ENCODE results near the gene OLFML2A. TPM values are rescaled to one million over a fixed set of nuclear protein-coding genes. Genes with fewer than 3 reads are reported as not detected.
"Not testable (repeated sequence)": the region's sequence is repeated elsewhere in the genome, so short reads cannot be mapped to it uniquely, and the experiment has no call there.

OLFML2A gene
- total RNA-seq (ENCODE audit: insufficient read depth, low replicate concordance), result 9.6 TPM

GRCh38 chr9:124776954-124777648, at the start of gene OLFML2A:
Gene OLFML2A (plus strand): TSS chr9:124777133. CDS start chr9:124777271, 138 bp downstream.
- DNase-seq (ENCODE audit: low spot score), result peak; percentile 29

DNA sequence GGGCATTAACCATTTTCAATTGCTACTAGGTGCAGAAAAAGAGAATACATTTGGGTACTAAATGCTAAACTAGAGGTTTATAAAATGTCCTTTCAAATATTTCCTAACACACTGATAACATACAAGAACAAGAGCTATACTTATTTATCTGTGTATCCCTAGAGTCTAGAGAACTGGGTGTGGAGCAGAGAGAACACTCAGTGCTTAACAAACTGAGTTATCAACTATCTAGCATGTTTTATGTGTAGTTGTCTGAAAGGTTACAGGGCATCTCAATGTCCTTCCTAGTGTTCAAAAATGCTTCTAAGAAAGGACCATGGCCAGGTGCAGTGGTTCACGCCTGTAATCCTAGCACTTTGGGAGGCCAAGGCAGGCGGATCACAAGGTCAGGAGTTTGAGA, 46.2 kb upstream of the OLFML2A start:
- no peak for DNase-seq (ENCODE audit: low spot score)

DNA sequence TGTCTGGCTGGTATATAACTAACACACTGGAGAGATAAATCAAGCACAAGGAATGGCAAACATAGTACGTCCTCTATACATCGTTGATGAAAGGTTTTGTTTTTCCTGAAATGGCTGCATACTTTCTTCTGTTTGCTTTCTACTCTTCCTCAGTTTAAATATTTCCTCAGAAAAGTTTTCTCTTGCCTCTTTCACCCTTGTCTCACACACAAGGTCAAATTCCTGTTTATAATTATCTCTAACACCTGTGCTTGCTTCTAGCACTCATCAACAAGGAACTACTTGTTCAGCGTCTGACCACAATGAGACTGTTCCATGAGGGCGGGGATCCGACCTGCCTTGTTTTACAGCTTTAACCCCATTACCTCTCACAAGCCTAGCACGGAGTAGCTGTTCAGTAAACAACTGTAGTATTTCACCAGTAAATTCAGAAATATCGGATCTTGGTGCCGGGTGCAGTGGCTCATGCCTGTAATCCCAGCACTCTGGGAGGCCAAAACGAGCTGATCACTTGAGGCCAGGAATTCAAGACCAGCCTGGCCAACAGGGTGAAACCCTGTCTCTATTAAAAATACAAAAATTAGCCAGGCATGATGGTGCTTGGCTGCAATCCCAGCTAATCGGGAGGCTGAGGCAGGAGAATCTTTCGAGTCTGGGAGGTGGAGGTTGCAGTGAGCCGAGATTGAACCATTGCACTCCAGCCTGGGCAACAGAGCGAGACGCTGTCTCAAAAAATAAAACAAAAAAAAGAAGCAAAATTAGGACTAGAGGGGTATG, 42.8 kb upstream of the OLFML2A start:
- no peak for DNase-seq (ENCODE audit: low spot score)

- DNase-seq (ENCODE audit: low spot score), result not testable (repeated sequence)
Observed at GRCh38 chr9:124734741-124735083, 42.2 kb upstream of the OLFML2A start.

DNA sequence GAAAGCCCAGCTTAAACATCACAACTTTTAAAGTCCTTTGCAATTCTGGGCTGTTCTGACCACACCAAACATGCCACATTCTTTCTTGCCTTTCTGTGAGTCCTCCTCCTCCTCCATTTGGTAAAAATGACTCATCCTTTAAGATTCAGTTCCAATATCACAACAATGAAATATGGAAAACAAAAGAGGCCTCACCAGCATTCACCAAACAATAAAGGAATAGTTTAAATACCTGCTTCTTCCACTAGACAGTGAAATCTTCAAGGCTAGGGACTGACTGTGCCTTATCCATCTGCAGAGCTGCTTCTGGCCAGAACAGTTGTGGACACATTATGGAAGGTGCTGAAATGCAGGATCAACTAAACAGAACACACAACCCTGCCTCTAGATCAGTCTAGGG, 41.8 kb upstream of the OLFML2A start:
- DNase-seq (ENCODE audit: low spot score), result no peak

- not testable (repeated sequence) for DNase-seq (ENCODE audit: low spot score)
Observed at GRCh38 chr9:124738075-124738474, 38.9 kb upstream of the OLFML2A start.

- no peak for DNase-seq (ENCODE audit: low spot score)
Observed at GRCh38 chr9:124739360-124739759, 37.6 kb upstream of the OLFML2A start.

- DNase-seq (ENCODE audit: low spot score), result no peak
Observed at GRCh38 chr9:124741149-124741548, 35.8 kb upstream of the OLFML2A start.

DNA sequence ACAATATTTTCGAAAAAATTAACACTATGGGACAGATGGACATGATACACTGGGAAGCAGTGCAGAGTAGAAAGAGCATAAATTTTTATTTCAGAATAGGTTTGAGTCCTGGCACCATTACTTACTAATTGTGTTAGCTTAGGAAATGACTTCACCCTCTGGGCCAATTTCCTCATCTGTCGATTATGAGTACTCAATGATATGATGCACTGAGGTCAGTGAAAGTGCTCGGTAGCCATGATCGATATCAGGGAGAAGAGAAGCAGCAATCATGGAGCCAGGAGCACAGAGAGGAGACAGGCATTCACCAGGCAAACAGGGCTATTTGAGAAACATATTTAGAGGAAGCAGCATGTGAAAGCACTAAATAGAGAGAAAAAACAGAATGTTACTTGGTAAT, 35.3 kb upstream of the OLFML2A start:
- no peak for DNase-seq (ENCODE audit: low spot score)

DNA sequence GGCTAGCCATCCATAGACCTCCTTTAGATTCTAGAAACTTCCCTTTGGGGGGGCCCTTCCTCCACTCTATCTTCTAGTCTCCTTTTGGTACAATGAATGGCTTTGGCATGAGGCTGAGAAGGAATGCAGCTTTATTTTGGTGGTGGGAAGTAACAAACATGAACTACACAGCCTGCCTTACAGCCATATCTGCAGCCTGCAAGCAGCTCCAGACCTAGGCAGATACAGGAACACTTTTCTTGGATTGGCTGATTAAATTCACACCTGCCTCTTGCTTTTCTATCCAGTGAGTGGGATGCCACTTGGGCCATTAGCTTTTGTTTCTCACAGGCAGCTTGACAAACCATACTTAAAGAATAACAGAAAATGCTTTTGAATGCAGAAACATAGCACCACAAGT, 34.0 kb upstream of the OLFML2A start:
- no peak for DNase-seq (ENCODE audit: low spot score)

DNA sequence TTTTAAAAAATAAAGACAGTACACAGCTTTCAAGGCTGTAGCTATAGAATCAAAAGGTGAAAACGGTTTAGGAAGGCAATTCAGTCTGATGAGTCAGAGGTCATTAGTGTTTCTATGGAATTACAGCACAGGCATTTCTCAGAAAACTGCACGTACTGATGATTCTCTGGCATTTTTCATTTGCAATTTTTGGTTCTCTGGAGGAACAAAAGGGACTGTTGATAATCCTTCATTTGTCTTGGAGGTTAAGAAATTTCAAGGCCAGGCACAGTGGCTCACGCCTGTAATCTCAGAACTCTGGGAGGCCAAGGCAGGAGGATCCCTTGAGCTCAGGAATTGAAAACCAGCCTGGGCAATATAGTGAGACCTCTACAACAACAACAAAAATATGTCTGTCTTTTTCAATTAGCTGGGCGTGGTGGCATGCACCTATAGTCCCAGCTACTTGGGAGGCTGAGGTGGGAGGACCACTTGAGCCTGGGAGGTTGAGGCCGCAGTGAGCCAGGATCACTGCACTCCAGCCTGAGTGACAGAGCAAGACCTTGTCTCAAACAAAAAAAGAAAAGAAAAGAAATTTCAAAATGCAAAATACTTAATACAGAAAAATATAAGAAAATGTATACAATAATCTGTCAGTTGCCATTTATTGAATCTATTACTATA, 33.1 kb upstream of the OLFML2A start:
- DNase-seq (ENCODE audit: low spot score), result no peak

GRCh38 chr9:124747065-124747464, 29.9 kb upstream of the OLFML2A start:
- no peak for DNase-seq (ENCODE audit: low spot score)

GRCh38 chr9:124749284-124749683, 27.6 kb upstream of the OLFML2A start:
- no peak for DNase-seq (ENCODE audit: low spot score)

DNA sequence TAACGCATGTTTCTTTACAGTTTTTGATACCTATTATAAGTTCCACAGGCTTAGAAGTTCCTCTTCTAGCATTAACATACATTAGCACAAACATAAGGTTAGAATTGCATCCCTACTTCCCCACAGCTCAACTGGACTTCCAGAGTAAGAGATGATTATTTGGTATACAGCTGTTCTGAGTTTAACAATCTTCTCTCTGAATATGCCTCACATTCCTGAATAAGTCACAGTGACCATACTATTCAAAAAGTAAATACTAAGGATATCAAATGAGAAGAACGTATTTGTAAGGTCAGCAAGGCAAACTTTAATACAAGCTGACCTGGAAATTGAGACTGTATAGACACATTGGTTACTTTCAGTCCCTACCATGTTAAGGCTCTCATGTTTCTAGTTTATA, 27.2 kb upstream of the OLFML2A start:
- no peak for DNase-seq (ENCODE audit: low spot score)

DNA sequence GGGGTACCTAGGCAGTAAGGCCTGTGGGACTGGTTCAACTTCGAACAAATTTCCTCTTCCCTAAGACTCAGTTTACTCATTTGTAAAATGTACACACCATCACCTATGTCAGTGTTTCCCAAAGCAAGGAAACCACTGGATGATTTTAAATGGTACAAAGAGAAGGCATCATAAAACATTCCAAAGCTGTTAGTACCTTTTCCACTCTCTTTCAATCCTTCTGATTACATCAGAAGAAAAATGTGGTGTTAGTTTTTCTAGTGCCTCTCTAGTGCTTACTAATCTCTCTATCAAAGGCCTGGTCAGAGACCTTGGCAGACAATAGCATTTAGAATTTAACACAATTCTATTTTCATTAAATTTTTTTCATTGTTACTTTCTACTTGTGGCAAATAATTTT, 24.0 kb upstream of the OLFML2A start:
- DNase-seq (ENCODE audit: low spot score), result no peak

DNA sequence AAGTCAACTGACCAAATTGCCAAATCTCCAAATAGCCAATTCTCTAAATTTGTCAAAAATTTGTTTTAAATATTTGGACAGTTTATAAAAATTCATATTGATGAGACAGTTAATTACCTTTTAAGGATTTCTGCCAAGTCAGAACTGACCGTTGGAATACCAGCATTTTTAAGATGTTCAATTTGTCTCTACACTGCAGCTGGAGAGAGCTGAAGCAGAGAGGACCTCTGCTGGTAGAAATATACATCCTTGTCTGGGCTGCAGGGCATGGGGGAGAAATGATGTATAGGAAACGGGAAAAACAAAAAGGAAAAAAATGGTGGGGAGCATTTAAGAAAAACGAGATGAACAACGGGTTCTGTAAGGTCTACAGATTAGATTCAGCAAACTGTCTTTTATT, 22.6 kb upstream of the OLFML2A start:
- DNase-seq (ENCODE audit: low spot score), result peak; percentile 40

DNA sequence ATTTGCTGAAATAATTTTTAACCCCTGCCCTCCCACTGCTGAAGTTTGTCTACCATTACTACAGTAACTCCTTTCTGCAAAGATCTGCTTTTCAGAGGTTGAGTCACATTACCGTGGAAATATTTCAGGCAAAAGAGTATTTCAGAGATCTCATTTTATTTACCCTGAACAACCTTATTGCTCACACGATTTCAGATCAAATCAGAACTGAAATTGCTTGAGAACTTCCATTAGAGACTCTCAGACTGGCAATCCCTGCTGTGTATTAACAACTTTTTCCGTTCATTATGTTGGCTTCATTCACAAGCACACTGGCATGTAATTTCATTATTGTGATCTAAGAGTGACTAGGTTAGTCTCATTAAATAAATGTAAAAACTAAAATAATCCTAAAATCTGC, 21.9 kb upstream of the OLFML2A start:
- DNase-seq (ENCODE audit: low spot score), result no peak

DNA sequence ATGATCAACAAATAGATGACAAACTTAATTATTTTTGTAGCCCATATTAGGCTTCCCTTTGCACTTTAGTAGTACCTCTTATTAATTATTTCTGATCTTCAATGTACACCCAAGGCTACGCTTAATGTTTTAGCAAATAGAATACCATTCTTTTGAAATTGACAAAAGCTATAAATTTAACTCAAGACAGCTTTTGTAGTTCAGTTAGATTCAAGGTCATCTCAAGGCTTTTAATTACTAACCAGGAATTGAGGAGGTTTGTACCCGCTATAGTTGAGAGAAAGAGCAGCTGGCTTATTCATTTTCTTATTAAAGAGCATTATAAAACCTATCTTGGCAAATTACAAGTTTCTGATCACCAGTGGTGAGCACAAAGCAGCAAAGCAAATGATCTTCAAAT, 20.9 kb upstream of the OLFML2A start:
- DNase-seq (ENCODE audit: low spot score), result no peak

DNA sequence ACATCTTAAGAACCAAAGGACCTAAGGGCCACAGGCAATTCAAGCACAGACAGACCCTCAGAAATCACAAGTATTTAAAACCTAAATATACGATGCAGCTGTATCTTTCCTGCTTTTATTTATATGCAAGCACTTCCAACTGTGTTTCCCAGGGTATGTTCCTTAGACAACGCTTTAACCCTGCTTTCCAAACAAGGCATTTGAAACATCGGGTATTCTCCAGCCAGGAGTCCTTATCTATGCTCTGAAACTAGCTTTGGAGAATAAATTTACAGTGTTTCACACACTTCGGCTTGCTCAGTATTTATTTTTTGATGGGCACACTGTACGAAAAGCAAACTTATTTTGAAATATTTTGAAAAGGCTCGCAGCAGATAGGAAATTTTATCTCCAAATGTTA, 19.3 kb upstream of the OLFML2A start:
- peak; percentile 58 for DNase-seq (ENCODE audit: low spot score)

- peak; percentile 45 for DNase-seq (ENCODE audit: low spot score)
Observed at GRCh38 chr9:124758061-124758460, 18.9 kb upstream of the OLFML2A start.

GRCh38 chr9:124758691-124759090, 18.2 kb upstream of the OLFML2A start:
- DNase-seq (ENCODE audit: low spot score), result no peak

DNA sequence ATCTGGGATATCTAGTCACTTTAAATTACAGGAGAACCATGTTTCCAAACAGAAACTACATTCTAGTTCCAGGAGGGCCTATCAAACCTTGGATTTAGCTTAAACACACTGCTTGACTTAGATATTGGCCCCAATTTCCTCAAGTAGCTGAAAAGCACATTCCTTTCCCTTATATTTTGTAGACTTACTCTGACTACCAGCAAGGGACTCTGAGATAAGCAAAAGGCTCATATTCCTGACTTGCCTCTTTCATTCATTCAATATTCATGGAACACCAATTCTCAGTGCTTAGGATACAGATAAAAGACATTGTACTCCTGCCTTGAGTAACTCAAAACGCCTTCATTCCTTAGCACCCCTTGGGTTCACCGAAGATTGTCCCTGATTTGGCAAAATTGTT, 17.6 kb upstream of the OLFML2A start:
- no peak for DNase-seq (ENCODE audit: low spot score)

- no peak for DNase-seq (ENCODE audit: low spot score)
Observed at GRCh38 chr9:124760719-124761118, 16.2 kb upstream of the OLFML2A start.
